GM18517 (cell line): ENCODE results near the gene C1RL.

Experiments used
- ATAC-seq: cut with Tn5 transposase; IDR thresholded peaks from one replicate; pipeline ENCODE4 v1.9.1; 2021; ENCODE audit warnings: mild to moderate bottlenecking, moderate library complexity; ENCODE audit not compliant: unreplicated experiment

C1RL gene

GRCh38 chr12:7093486-7093885 lies 15.5 kb downstream of the C1RL start:
- ATAC-seq = no peak

GRCh38 chr12:7092986-7093460 lies 16.0 kb downstream of the C1RL start:
- no peak for ATAC-seq

GRCh38 chr12:7092229-7092985 lies 16.6 kb downstream of the C1RL start, which contains the start of gene C1R:
Gene C1R (minus strand): TSS chr12:7092445. CDS start chr12:7092388, 57 bp downstream.
- ATAC-seq = no peak

- no peak for ATAC-seq
These were observed 17.3 kb downstream of the C1RL start for GRCh38 chr12:7091660-7092228.

- ATAC-seq = no peak
These were observed 17.8 kb downstream of the C1RL start for GRCh38 chr12:7091171-7091570.

GRCh38 chr12:7090222-7090998 lies 18.6 kb downstream of the C1RL start:
- ATAC-seq = no peak

- no peak for ATAC-seq
These were observed 19.7 kb downstream of the C1RL start for GRCh38 chr12:7089196-7089871.

GRCh38 chr12:7083125-7083524 lies 25.9 kb downstream of the C1RL start:
- no peak for ATAC-seq

- ATAC-seq = no peak
These were observed 28.0 kb downstream of the C1RL start for GRCh38 chr12:7081037-7081436.

GRCh38 chr12:7079826-7080125 lies 29.2 kb downstream of the C1RL start:
- ATAC-seq = no peak

- no peak for ATAC-seq
These were observed 30.9 kb downstream of the C1RL start for GRCh38 chr12:7078163-7078562.

GRCh38 chr12:7076493-7076892 lies 32.5 kb downstream of the C1RL start:
- ATAC-seq = no peak

GRCh38 chr12:7075939-7076338 lies 33.1 kb downstream of the C1RL start:
- ATAC-seq = no peak

GRCh38 chr12:7075518-7075917 lies 33.5 kb downstream of the C1RL start:
- no peak for ATAC-seq

GRCh38 chr12:7073946-7074345 lies 35.1 kb downstream of the C1RL start:
- no peak for ATAC-seq

- no peak for ATAC-seq
These were observed 36.5 kb downstream of the C1RL start for GRCh38 chr12:7072554-7072953.

- no peak for ATAC-seq
These were observed 37.0 kb downstream of the C1RL start for GRCh38 chr12:7072035-7072434.

GRCh38 chr12:7069386-7069785 lies 39.6 kb downstream of the C1RL start:
- no peak for ATAC-seq

- no peak for ATAC-seq
These were observed 40.0 kb downstream of the C1RL start for GRCh38 chr12:7068994-7069346.

- ATAC-seq = no peak
These were observed 40.6 kb downstream of the C1RL start for GRCh38 chr12:7068240-7068993.

GRCh38 chr12:7067096-7067495 lies 41.9 kb downstream of the C1RL start:
- ATAC-seq = no peak
